GM21381 (cell line): ENCODE data around the gene SLC25A3.

Source experiments
- ATAC-seq: cut with Tn5 transposase; IDR thresholded peaks from one replicate; pipeline ENCODE4 v1.9.1; 2021; ENCODE audit warnings: mild to moderate bottlenecking, moderate library complexity; ENCODE audit not compliant: unreplicated experiment

Gene SLC25A3

DNA sequence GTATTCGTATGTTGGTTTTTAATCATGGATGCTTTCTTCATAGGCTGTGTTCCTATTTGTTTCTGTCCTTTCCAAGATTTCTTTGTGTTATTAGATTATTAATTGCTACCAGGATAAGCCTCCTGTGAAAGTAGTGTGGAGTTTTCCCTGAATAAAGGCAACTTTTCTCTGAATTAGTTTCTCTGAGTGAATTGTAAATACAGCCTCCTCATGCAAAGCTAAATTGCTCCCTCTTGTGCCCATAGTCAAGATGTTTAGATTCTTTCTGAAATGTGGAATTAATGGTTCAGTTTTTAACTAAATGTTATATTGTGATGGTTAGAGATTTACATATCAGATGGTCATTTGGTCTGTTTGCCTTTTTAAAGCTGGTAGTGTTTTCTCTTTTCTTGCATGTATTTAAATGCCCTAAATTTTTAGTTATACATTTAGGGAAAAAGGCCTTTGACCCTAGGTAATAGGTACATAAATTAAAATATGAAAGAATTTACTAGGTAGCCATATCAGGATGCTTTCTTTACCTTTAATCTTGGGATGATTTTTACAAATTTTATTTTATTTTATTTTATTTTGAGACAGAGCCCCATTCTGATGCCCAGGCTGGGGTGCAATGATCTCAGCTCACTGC, 60.5 kb downstream of the SLC25A3 start:
- no peak for ATAC-seq
